Activated CD4-positive, alpha-beta memory T cell treated with anti-CD3 and anti-CD28 coated beads, Interleukin-2, amount 10 ng/mL, durations not matched to agents 7 days and 5 days (primary cell): ENCODE measurements around the gene HAUS7. TPM values are rescaled to one million over a fixed set of nuclear protein-coding genes. Genes with fewer than 3 reads are reported as not detected.

ENCODE experiments used
- total RNA-seq, 2 experiments: library from RNA; stranded (reverse); gene quantifications; one replicate each; pipeline ENCODE4 v1.2.3, GENCODE V29; 2021

HAUS7 gene
- total RNA-seq, 2 experiments from 2014 or later: 33.8 to 40.5 TPM

Other genes starting within 250 kb of the HAUS7 start
- gene PNMA6F, start 148.8 kb downstream of the HAUS7 start, total RNA-seq: not detected
- gene ZNF275, start 136.4 kb downstream of the HAUS7 start, total RNA-seq: 10 to 100 TPM; 16.6 to 16.7 TPM
- not detected for gene PNMA6E, start 69.2 kb downstream of the HAUS7 start, total RNA-seq
- gene ZFP92, start 59.1 kb downstream of the HAUS7 start, total RNA-seq: 1 to 10 TPM; 1.7 to 1.9 TPM
- gene TREX2, start 24.5 kb downstream of the HAUS7 start, total RNA-seq: 1 to 10 TPM; 1.1 to 1.8 TPM
- not detected for gene BGN, start 24.4 kb upstream of the HAUS7 start, total RNA-seq
- gene ATP2B3, start 47.1 kb upstream of the HAUS7 start, total RNA-seq: not detected
- gene CCNQ, start 128.6 kb upstream of the HAUS7 start, total RNA-seq: 10 to 100 TPM; 21.1 to 21.8 TPM
- gene DUSP9, start 176.6 kb upstream of the HAUS7 start, total RNA-seq: not detected
- under 1 TPM; 0.60 to 0.96 TPM for gene PNCK, start 203.2 kb upstream of the HAUS7 start, total RNA-seq
- 1 to 10 TPM; 2.9 to 3.0 TPM for gene SLC6A8, start 217.3 kb upstream of the HAUS7 start, total RNA-seq